Measurements from ENCODE around the gene HSD17B14. TPM values are rescaled to one million over a fixed set of nuclear protein-coding genes. Genes with fewer than 3 reads are reported as not detected.

The HSD17B14 gene
- total and polyA plus RNA-seq, 9 of the 15 experiments (the other 6 are each of a cell fraction or from before 2014, with no cell fraction given): 0.16 TPM; not detected in 8

DNA sequence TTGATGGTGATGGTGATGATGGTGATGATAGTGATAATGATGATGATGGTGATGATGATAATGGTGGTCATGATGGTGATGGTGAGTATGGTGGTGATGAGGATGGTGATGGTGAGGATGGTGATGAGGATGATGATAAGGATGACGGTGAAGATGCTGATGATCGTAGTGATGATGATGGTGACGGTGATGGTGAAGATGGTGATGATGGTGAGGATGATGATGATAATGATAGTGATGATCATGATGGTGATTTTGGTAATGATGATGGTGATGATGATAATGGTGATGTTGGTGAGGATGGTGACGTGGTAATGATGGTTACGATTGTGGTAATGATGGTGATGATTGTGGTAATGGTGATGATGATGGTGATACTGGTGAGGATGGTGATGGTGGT is 14.7 kb downstream of the HSD17B14 start:
- no peak for FAIRE-seq
- no peak for ATAC-seq
- WGBS (ENCODE audit: insufficient coverage, low coverage, missing lambda C conversion rate): 41% methylated on average over 5 of the region's 5 CpGs
- H3K36me3 ChIP-seq (ENCODE audit: control insufficient read depth, insufficient read depth, low read length): no peaks in the 10 kb centered on the region
- H4K20me1 ChIP-seq (replicated peaks; ENCODE audit: control insufficient read depth, insufficient read depth, low read length): no peaks in the 10 kb centered on the region
- no TSS peak for BruUV-seq (replicated peaks)
- no peak overlapping the region for H2AFZ ChIP-seq (ENCODE audit: low read depth, low read length)
- peaks cover 0 to 5% of the 10 kb centered on the region in 2 experiments; a peak in 3 of 5 replicates for H3K4me1 ChIP-seq (replicated peaks in 1 of 2; ENCODE audit: control insufficient read depth in 2 of 2, insufficient read depth in 2 of 2, low read length in 2 of 2)
- H3K9me1 ChIP-seq (ENCODE audit: control insufficient read depth, insufficient read depth, low read length): no peaks in the 10 kb centered on the region
- intact Hi-C loops (cut with micrococcal nuclease): no loop called here
- no peaks in the 10 kb centered on the region for H3K27me3 ChIP-seq (ENCODE audit: control insufficient read depth in 2 of 2, insufficient read depth in 2 of 2, low read length in 2 of 2)
- H3K4me2 ChIP-seq (ENCODE audit: insufficient read depth, low read length): no peak overlapping the region
- H3K79me2 ChIP-seq (ENCODE audit: control insufficient read depth, insufficient read depth, low read length): no peaks in the 10 kb centered on the region
- in situ Hi-C loops (cut with MboI): no loop called here
- H3K4me3 ChIP-seq: no peak overlapping the region
- CTCF ChIA-PET (ENCODE audit: low intra/inter-chr PET ratio): no interaction called here
- no peak overlapping the region for H3K27ac ChIP-seq (ENCODE audit: extremely low read depth, low read depth, low read length)
- no peak for DNase-seq (ENCODE audit: extremely low read depth in 1 of 4, low spot score in 3 of 4)
- H3K9me3 ChIP-seq (replicated peaks; ENCODE audit: control insufficient read depth, insufficient read depth, low read depth, low read length): peaks cover 3% of the 10 kb centered on the region; the same call in 1 of the 2 replicates
- POLR2A ChIA-PET: no interaction called here
- no peak overlapping the region for H3K9ac ChIP-seq (ENCODE audit: insufficient read depth in 1 of 2, low read depth in 2 of 2, low read length in 2 of 2)
- TF ChIP-seq RBM25 (IDR thresholded peaks at IDR 0.05; ENCODE audit: low read depth, low read length, severe bottlenecking) (no peak), ZBTB2 (IDR thresholded peaks at IDR 0.05) (peak; percentile 53; the same call in 1 of the 2 replicates), LARP7 (IDR thresholded peaks at IDR 0.05) (peak; percentile 78; the same call in 1 of the 2 replicates), JUN (IDR thresholded peaks at IDR 0.05; ENCODE audit: borderline replicate concordance, low read depth, low read length) (no peak), JUN (CRISPR knock-in tag; IDR thresholded peaks at IDR 0.05; ENCODE audit: borderline replicate concordance) (0 out of 2 replicates have a peak, but pooled peaks have one; percentile 29), RERE (CRISPR knock-in tag; IDR thresholded peaks at IDR 0.05; ENCODE audit: borderline replicate concordance) (no peak), KDM1A (IDR thresholded peaks at IDR 0.05) (peak; percentile 55 to 72), PHB2 (IDR thresholded peaks at IDR 0.05; ENCODE audit: low read depth) (0 out of 2 replicates have a peak, but pooled peaks have one; percentile 6), NCOA1 (IDR thresholded peaks at IDR 0.05; ENCODE audit: low read depth) (no peak), TCF7 (IDR thresholded peaks at IDR 0.05; ENCODE audit: borderline replicate concordance) (no peak), HDAC1 (IDR thresholded peaks at IDR 0.05) (peak in 1 of 2 experiments; percentile 86; a peak in 2 of 4 replicates), RAD21 (CRISPR knock-in tag; conservative IDR thresholded peaks at IDR 0.05 in 1 of 2, IDR thresholded peaks at IDR 0.05 in 1 of 2) (no peak)
- TF ChIP-seq, protein P1, sequence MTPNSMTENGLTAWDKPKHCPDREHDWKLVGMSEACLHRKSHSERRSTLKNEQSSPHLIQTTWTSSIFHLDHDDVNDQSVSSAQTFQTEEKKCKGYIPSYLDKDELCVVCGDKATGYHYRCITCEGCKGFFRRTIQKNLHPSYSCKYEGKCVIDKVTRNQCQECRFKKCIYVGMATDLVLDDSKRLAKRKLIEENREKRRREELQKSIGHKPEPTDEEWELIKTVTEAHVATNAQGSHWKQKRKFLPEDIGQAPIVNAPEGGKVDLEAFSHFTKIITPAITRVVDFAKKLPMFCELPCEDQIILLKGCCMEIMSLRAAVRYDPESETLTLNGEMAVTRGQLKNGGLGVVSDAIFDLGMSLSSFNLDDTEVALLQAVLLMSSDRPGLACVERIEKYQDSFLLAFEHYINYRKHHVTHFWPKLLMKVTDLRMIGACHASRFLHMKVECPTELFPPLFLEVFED (CRISPR knock-in tag; conservative IDR thresholded peaks at IDR 0.05): peak; percentile 61; the same call in 1 of the 2 replicates

Data from K562 (cell line).